Esophagus squamous epithelium (tissue), 5 donors: ENCODE results near the gene LBR. TPM values are rescaled to one million over a fixed set of nuclear protein-coding genes. Genes with fewer than 3 reads are reported as not detected.
A peak's percentile ranks its signal among the peaks of the same experiment; 100 is the strongest.

ENCODE experiments used
- DNase-seq: peaks from one replicate; lab custom pipeline; 2025; lab: John Stamatoyannopoulos, UW
- H3K27ac ChIP-seq, 4 donors: fragments of 200-600 bp; sonication (generic); one replicate each; pipeline ENCODE4 v1.5.1; 2016 to 2019; ENCODE audit warnings: mild to moderate bottlenecking in 1 of 4
- H3K27me3 ChIP-seq, 4 donors: fragments of 200-600 bp; sonication (generic); 1 replicate in 3 of 4; 2 replicates in 1 of 4; pipeline versions ENCODE4 v1.5.1 to v1.6.0; 2017 to 2021; ENCODE audit warnings: antibody characterized with exemption in 1 of 4
- H3K36me3 ChIP-seq, 3 donors: fragments of 200-600 bp; sonication (generic); one replicate each; pipeline ENCODE4 v1.5.1; 2016 to 2019
- H3K4me1 ChIP-seq, 3 donors: fragments of 200-600 bp; sonication (generic); one replicate each; pipeline ENCODE4 v1.5.1; 2017 to 2019
- H3K4me3 ChIP-seq, 4 donors: fragments of 200-600 bp; sonication (generic); 1 replicate in 3 of 4; 2 replicates in 1 of 4; pipeline ENCODE4 v1.5.1; 2016 to 2019; ENCODE audit warnings: mild to moderate bottlenecking in 2 of 4, moderate library complexity in 1 of 4
- H3K9me3 ChIP-seq, 3 donors: fragments of 200-600 bp; sonication (generic); one replicate each; pipeline ENCODE4 v1.5.1; 2016 to 2019
- POLR2A ChIP-seq, 4 donors: fragments of 450-650 bp; IDR thresholded peaks; one replicate each; pipeline ENCODE4 v1.6.1; 2017; ENCODE audit warnings: antibody characterized with exemption in 4 of 4, mild to moderate bottlenecking in 4 of 4, moderate library complexity in 3 of 4
- WGBS, 2 donors: methylation state at CpG; one replicate each; pipeline ENCODE4 v1.1.5; 2018; 5-methylcytosine and 5-hydroxymethylcytosine counted together
- intact Hi-C: fragments of 100-400 bp; cut with DNase I; formaldehyde crosslinking; loops from one replicate; pipeline ENCODE4 v1.15.0; 2022
- total RNA-seq, 4 donors: library from RNA; depleted of rRNA; stranded (reverse); fragments of >200 nt; gene quantifications; one replicate each; pipeline ENCODE4 v1.1.0, GENCODE V29; 2016
- TF ChIP-seq, protein P1 (sequence below), 6 experiments: fragments of 450-650 bp in 4 of 6; fragments of 200-600 bp in 2 of 6; sonication (generic) in 2 of 6; IDR thresholded peaks; one replicate each; pipeline ENCODE4 v1.5.1; 2016 to 2019; ENCODE audit warnings: antibody characterized with exemption in 6 of 6, mild to moderate bottlenecking in 4 of 6, moderate library complexity in 4 of 6
- donor health status: DM: yes; HTN: yes; CAD: no.

Gene LBR
- total RNA-seq, 4 donors from 2014 or later: 39.8 to 50.0 (median 42.9) TPM

- peak; percentile 60 for DNase-seq
- no peaks in the 10 kb centered on the region for H3K36me3 ChIP-seq
- no peaks in the 10 kb centered on the region for H3K9me3 ChIP-seq
- peaks cover 15 to 58% (median 27%) of the 10 kb centered on the region in 3 donors for H3K4me1 ChIP-seq
- no peaks in the 10 kb centered on the region for H3K27me3 ChIP-seq
- intact Hi-C loops: no loop called here
- peak overlapping the region in 3 of 4 donors; percentile 30 to 60 (median 42) for H3K4me3 ChIP-seq
- H3K27ac ChIP-seq: peak overlapping the region; percentile 67 to 92 (median 79)
- 50 to 74% methylated on average over 7 of the region's 26 CpGs for WGBS, 2 donors
- peak in 2 of 4 donors; percentile 35 to 79 for TF ChIP-seq POLR2A (IDR thresholded peaks at IDR 0.05)
- TF ChIP-seq, protein P1, sequence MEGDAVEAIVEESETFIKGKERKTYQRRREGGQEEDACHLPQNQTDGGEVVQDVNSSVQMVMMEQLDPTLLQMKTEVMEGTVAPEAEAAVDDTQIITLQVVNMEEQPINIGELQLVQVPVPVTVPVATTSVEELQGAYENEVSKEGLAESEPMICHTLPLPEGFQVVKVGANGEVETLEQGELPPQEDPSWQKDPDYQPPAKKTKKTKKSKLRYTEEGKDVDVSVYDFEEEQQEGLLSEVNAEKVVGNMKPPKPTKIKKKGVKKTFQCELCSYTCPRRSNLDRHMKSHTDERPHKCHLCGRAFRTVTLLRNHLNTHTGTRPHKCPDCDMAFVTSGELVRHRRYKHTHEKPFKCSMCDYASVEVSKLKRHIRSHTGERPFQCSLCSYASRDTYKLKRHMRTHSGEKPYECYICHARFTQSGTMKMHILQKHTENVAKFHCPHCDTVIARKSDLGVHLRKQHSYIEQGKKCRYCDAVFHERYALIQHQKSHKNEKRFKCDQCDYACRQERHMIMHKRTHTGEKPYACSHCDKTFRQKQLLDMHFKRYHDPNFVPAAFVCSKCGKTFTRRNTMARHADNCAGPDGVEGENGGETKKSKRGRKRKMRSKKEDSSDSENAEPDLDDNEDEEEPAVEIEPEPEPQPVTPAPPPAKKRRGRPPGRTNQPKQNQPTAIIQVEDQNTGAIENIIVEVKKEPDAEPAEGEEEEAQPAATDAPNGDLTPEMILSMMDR (IDR thresholded peaks at IDR 0.05): no peak
Measured at GRCh38 chr1:225467193-225468020, 39.6 kb upstream of the LBR start.

GRCh38 chr1:225466848-225467192 is 39.0 kb upstream of the LBR start:
- 70 to 81% methylated on average over 4 of the region's 4 CpGs for WGBS, 2 donors
- TF ChIP-seq POLR2A (IDR thresholded peaks at IDR 0.05): no peak
- TF ChIP-seq, protein P1 (IDR thresholded peaks at IDR 0.05): no peak
- peak overlapping the region; percentile 67 to 92 (median 79) for H3K27ac ChIP-seq

DNA sequence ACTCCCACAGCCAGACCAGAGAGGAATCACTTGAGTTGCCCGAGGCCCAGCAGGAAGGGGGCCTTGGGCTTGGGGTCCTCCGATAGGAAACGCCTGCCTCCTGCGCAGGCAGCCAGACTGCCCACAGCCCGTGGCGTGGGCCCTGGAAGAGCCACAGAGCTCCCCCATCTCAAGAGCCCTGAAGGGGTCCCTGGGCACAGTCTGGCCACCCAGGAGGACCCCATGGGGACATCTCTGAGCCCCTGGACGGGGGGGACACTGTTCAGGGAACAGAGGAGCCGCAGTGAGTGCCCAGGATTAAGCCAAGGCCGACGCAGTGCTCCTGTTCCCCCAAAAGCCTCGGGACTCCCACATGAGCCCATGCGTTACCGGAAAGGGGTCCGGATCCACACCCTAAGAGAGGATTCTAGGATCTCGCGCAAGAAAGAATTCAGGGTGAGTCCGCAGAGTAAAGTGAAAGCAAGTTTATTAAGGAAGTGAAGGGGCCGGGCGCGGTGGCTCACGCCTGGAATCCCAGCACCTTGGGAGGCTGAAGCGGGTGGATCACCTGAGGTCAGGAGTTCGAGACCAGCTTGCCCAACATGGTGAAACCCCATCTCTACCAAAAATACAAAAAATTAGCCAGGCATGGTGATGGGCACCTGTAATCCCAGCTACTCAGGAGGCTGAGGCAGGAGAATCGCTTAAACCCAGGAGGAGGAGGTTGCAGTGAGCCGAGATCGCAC is 38.1 kb upstream of the LBR start:
- Histone ChIP-seq H3K9me3 (no peaks in the 10 kb centered on the region), H3K4me3 (no peak overlapping the region), H3K27ac (no peak overlapping the region), H3K27me3 (no peaks in the 10 kb centered on the region), H3K4me1 (peaks cover 29 to 73% (median 42%) of the 10 kb centered on the region in 3 donors), H3K36me3 (no peaks in the 10 kb centered on the region)
- no peak for TF ChIP-seq POLR2A (IDR thresholded peaks at IDR 0.05)
- TF ChIP-seq, protein P1 (IDR thresholded peaks at IDR 0.05): no peak
- intact Hi-C loops: no loop called here
- DNase-seq: no peak
- 82 to 96% methylated on average over 14 to 16 of the region's 26 CpGs for WGBS, 2 donors

More at GRCh38 chr1:225466848-225467192, 39.0 kb upstream of the LBR start:
- no peaks in the 10 kb centered on the region for H3K9me3 ChIP-seq
- no peaks in the 10 kb centered on the region for H3K27me3 ChIP-seq
- H3K36me3 ChIP-seq: no peaks in the 10 kb centered on the region
- peaks cover 20 to 64% (median 33%) of the 10 kb centered on the region in 3 donors for H3K4me1 ChIP-seq
- DNase-seq: no peak
- intact Hi-C loops: no loop called here
- H3K4me3 ChIP-seq: no peak overlapping the region

- WGBS, 2 donors: 29 to 58% methylated on average over 1 to 10 of the region's 15 CpGs
- intact Hi-C loops: no loop called here
- Histone ChIP-seq H3K9me3 (no peaks in the 10 kb centered on the region), H3K4me1 (peaks cover 37 to 81% (median 50%) of the 10 kb centered on the region in 3 donors), H3K27ac (peak overlapping the region in 1 of 4 donors; percentile 9), H3K4me3 (no peak overlapping the region), H3K27me3 (no peaks in the 10 kb centered on the region), H3K36me3 (no peaks in the 10 kb centered on the region)
- TF ChIP-seq, protein P1 (IDR thresholded peaks at IDR 0.05): no peak
- no peak for TF ChIP-seq POLR2A (IDR thresholded peaks at IDR 0.05)
- no peak for DNase-seq
Measured at GRCh38 chr1:225464851-225465792, 37.3 kb upstream of the LBR start.
